Stimulated activated CD8-positive, alpha-beta memory T cell treated with anti-CD3 and anti-CD28 coated beads, Interleukin-7, amount 100 ng/mL, for 1 hour (primary cell): Measurements from ENCODE around the gene GPLD1.

ENCODE experiments used
- DNase-seq, 2 donors: peaks; one replicate each; pipeline ENCODE4 v3.0.0-alpha.2; 2020; ENCODE audit warnings: low read depth in 2 of 2

Gene GPLD1

DNA sequence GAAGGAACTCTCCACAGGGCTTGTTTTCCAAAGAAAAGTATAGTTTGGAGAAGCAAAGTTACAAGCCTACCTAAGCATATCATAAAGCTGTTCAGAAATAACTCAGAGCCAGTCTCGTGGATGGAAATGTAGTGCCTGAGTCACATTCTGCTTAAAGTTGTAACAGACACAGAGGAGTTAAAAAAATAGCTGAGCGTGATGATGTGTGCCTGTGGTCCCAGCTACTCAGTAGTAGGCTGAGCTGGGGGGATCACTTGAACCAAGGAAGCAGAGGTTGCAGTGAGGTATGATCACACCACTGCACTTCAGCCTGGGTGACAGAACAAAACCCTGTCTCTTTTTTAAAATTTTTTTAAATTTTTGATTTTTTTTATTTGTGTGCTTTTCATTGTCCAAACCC is 12.0 kb upstream of the GPLD1 start:
- DNase-seq, result no peak

DNA sequence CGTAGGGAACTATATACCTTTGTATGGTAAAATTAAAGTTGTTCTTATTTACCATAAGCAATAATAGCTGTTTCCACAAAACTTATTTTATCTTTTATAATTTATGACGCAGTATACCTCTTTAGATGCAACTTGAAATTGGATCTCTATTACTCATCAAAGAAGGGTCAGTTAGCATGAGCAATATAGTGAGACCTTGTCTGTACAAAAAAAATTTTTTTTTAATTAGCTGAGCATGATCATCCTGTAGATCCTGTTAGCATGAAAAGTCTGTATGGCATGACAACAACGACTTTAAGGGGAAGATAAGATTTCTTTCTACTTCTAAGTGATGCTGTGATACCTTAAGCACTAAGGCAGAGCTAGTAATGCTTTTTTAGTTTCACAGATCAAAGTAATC is 11.3 kb upstream of the GPLD1 start:
- no peak for DNase-seq

DNA sequence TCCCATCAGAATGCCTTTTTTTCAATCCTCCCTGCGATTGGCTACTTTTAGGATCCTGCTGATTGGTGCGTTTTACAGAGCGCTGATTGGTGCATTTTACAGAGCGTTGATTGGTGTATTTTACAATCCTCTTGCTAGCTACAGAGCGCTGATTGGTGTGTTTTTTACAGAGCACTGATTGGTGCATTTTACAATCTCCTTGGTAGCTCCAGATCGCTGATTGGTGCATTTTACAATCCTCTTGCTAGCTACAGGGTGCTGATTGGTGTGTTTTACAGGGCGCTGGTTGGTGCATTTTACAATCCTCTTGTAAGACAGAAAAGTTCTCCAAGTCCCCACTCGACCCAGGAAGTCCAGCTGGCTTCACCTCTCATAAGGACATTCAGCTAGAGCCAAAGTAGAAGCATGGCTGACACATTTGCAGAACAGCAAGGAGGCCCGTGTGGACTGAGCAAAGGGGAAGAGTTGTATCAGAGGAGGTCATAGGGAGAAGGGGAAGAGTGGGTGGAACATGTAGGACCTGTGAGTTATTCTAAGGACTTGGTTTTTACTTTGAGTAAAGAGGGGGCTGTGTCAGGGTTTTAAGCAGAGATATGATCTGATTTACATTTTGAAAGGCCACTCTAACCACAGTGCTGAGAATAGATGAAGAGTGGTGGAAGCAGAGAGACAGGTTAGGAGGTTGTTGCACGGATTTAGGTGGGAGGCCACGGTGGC is 8.0 kb upstream of the GPLD1 start:
- DNase-seq, result no peak

DNA sequence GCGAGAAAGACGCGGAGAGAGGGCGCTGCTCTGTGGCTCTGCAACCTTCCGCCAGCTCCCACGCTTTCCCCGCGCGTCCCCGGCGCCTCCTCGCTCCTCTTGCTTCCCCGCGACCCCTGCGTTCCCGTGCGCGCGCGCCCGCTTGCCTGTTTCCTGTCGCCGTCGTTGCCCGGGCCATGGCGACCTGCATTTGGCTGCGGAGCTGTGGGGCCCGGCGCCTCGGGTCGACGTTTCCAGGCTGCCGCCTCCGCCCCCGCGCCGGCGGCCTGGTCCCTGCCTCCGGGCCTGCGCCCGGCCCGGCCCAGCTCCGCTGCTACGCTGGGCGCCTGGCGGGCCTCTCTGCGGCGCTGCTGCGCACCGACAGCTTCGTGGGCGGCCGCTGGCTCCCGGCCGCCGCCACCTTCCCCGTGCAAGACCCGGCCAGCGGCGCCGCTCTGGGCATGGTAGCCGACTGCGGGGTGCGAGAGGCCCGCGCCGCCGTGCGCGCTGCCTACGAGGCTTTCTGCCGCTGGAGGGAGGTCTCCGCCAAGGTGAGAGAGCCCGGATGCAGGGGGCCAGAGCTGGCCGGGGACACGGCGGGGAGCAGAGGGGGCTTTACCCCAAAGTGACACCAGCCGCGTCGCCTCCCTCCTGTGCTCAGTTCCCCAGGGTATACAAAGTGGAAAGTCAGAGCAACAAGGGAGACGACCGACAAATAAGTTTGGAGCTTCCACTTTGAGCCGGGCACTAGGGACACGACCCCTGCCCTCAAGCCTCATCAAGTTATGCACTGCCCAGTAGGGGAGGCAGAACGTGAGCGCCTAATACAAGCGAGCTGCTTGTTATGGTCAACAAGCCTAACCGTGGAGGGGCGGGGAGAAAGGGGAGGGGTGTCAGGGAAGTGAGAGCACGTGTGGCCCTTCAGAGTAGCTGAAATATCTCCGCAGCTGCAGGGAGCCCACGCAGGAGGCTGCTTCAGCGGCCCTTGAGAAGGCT is 5.7 kb upstream of the GPLD1 start, which contains the start of gene ALDH5A1:
Gene ALDH5A1, plus strand, starts transcription at position 149 of the 975 bp plus-strand sequence. Its CDS starts 28 bp downstream, at position 177.
- DNase-seq, result peak; percentile 46 to 60

DNA sequence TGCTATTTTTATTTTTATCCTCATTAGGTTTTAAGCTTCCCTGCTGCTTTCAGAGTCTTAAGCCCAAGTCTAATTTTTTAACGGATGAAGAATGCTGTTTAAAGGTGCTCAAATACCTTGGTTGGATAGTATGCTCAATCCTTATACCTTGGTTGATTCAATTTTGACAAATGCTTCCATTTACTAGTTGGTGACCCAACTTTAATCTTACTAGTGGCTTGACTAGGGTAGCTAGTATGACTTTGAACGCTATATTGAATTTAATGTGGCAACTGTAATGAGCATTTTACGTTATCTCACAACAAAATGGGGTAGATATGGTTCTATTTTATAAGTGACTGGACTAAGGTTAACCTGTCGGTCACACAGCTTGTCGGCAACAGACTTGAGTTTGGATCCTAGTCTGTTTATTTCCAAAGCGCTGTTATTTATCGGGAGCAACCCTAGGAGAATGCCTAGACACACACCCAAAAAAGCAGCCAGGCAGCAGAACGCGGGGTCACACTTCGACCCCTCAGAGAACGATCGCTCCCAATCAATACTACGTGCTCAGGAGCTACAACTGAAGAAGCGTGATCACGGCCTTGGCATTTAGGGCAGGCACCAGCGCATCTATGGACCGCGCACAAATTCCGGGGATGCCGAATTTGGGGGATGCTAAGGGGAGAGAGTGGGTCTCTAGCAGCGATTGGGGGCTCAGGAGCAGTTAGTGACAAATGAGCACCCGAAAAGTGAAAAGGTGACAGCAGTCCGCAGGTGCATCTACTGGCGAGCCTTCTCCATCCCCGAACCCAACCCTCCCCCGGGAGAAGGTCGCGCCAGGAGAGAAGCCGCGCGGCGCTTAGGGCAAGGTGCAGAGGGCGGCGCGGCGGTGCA is 4.8 kb upstream of the GPLD1 start:
- DNase-seq, result no peak

DNA sequence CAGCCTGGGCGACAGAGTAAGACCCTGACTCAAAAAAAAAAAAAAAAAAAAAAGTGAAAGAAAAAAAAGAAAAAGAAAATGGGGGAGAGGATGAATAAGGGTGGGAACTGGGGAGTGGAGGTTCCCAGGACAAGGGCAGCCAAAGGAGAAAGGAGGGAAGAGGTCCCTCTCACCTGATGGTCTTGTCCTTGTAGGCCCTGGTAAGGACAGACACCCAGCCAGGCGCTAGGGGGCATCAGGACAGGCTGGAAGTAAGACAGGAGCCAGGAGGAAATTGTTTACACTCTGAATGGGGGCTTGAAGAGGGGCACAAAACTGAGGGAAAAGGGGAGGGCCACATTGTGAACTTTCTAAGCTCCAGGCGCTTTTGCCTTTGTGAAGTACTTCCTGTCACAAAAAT is 3.1 kb upstream of the GPLD1 start:
- DNase-seq, result no peak

DNA sequence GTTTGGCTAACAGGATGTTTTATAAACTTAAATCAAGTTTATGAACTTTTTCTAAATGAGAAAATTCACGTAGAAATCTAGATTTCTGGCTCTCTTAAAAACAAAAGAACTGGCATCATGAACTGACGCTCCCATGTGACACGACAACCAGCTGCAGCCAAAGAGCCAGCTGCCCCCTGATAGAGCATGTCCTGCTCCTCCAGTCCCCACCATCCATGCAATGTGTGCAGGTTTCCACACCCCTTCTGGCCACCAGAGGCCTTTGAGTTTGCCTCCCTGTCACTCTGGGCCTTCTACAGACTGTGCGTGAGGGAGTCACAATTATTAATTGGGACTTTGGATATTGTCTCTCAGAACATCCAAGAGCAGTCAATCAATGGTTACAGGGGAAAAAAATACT is 1.6 kb upstream of the GPLD1 start:
- DNase-seq, result no peak

DNA sequence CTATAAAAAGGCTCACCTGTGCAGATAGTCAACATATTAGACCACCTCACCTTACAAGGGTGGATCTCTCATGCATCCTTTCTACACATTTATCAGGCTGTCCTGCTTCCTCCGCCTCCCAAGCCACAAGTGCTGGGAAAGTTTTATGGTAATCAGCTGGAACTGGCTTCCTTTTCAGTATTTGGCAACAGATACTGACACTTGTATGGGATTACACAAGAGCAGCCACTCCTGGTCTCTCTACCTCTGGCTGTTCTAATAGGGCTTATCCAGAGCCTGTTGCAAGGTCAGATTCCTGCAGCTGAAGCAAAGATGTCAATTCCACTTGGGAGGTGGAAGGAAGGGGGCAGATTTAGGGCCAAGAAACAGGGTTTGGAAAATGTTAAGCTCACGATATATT is 503 bp upstream of the GPLD1 start:
- DNase-seq, result no peak

DNA sequence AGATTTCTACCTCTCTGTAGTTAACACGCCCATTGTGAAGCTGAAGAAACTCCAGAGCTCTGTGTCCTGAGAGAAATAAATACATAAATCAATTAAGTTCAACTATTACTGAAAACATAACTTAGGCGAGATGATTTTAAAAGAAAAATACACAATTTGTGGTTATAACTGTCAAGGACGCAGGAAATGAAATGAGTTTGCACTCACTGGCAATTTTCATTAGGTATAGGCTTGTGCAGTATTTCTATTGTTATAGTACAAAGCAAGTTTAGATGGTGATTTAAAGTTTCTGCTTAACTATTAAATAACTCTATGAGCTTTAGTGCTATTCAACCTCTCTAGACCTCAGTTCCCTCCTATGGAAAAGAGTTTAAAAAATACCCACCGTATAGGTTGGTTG is 3.3 kb downstream of the GPLD1 start:
- no peak for DNase-seq

DNA sequence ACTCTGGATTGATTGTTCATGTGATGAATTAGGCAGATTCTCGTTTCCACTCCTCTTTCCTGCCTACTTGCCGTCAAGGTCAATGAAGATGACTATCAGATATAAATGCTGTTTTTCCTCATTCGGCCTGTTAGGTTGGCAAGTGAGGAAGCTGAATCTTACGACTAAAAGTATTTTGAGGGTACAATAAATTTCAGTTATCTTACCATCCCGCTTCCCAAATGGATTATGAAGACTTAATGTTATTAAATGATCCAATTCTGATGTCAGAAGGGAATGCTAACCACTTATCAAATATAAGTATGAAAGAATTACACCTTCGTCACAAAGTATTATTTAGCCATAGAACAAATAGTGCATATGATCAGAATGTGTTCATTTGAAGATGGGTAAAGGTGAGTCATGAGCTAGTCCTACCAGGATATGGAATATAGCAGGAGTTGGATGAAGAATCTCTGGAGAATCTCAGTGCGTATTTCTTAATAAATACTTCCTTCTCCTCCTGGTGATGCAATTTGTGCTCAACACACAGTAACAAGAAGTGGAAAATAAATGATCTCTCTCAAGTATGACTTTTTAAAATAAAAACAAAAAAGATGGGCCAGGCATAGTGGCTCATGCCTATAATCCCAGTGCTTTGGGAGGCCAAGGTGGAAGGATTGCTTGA is 4.6 kb downstream of the GPLD1 start:
- DNase-seq, result no peak

DNA sequence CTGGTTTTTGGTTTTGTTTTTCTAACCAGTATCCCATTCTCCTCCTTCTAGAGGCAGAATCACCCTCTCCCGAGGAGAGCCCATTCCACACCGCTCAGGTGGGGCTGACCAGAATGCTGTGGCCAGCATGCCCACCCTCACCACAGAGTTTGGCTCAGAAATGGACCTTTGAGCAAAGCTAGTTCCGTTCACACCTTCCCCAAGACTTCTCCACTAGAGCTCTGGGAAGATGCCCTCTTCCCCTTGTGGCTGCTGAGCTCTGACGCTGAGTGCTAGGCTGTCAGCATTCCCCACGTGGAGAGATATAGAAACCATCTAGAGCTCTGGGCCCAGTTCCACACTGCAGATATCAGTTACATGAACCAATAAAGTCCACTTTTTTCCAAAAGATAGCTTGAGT is 7.9 kb downstream of the GPLD1 start:
- no peak for DNase-seq

DNA sequence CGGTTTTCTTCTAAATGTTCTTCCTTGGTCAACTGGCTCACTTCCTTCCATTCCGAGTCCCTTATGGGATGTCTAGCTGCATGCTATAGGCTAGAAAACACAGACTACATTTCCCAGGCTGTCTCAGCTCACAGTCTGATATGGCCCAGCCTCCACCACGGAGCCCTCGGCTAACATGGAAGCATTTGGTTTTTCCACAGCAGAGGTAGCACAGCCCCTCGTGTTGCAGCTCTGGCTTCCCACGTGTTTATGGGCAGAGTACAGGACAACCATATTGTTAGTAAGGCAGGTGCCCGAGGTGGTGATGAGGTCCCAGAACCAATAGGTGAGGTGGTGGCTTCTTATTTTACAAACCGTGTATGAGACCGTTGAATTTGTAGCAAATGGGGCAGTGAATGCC is 8.7 kb downstream of the GPLD1 start:
- no peak for DNase-seq

DNA sequence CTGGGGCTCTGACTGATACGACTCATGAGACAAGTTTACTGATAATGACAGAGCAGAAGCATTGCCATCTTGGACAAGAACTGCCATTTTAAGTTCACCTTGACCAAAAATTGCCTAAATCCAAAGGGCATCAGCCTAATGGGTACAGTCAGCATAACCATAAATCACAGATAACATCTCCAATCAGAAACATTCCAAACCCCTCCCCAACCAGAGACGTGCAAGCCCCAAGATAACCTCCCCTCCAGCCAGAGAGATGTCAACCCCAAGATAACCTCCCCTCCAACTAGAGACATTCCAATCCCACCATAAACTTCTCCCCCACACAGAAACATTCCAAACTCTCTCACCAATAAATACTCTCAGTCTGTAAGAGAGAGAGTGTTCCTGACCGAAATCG is 10.5 kb downstream of the GPLD1 start:
- no peak for DNase-seq

DNA sequence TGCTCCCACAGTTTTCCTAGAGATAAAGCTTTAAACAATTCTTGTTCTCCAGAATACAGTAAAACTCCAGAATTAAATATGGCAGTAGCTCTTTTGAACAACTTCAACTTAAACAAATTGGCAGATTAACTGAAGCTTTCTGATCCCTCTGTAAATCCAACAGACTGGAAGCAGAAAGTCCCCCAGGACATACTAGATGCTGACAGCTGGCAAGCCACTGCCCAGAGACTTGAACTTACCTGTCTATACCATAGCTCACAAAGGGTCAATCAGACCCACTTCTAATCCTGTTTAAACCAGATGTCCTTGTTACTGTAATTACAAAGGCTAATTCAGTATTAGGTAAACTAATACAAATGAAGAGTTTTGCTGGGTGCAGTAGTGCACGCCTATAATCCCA is 12.3 kb downstream of the GPLD1 start:
- DNase-seq, result no peak

DNA sequence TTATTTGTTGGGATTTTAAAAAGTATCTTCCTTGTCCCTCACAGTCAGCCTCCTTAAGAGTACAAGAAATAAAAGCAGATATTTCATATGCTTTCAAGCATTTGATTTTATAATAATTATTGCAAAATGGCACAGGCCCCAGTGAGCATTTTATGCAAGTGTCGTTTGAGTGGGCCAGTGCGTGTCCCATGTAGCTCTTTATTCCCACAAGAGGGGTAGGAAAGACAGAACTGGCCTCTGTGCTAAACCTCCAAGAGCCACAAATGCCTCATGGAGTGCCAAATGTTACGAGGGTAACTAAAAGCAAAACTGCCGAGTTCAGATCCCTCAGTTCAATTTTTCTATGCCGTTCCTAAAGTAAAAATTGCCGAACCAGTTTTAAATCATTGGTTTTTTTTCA is 12.7 kb downstream of the GPLD1 start:
- DNase-seq, result no peak

DNA sequence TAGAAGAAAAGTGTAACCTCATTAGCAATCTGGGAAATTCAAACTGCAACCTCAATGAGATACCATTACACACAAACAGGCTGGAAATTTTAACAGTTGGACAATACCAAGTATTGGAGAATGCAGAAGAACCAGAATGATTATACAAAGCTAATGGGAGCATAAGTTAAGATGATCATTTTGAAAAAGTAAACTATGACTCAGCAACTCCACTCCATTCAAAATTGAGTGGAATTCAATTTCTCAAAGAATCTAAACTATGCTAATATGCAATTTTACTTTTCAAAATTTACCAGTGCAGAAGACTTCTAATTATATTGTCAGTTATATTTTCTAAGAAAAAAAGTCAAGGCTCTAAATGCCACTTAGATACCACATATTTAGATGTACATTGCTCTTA is 17.2 kb downstream of the GPLD1 start:
- no peak for DNase-seq

DNA sequence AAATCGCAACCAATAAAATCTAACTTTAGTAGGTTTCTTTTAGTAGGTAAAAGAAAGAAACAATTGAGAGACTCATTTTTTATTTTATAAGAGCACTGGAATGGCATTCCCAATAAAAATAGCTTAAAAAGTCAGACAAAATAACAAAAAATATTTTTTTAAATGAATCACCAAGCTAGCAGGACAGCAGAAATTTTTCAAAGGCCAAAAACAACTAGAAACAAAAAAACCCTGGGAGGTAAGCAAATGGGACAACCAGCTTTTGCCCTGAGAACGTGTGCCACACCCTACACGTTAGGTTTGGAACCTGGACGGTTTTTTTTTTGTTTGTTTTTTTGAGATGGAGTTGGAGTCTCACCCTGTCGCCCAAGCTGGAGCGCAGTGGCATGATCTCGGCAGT is 19.6 kb downstream of the GPLD1 start:
- no peak for DNase-seq

DNA sequence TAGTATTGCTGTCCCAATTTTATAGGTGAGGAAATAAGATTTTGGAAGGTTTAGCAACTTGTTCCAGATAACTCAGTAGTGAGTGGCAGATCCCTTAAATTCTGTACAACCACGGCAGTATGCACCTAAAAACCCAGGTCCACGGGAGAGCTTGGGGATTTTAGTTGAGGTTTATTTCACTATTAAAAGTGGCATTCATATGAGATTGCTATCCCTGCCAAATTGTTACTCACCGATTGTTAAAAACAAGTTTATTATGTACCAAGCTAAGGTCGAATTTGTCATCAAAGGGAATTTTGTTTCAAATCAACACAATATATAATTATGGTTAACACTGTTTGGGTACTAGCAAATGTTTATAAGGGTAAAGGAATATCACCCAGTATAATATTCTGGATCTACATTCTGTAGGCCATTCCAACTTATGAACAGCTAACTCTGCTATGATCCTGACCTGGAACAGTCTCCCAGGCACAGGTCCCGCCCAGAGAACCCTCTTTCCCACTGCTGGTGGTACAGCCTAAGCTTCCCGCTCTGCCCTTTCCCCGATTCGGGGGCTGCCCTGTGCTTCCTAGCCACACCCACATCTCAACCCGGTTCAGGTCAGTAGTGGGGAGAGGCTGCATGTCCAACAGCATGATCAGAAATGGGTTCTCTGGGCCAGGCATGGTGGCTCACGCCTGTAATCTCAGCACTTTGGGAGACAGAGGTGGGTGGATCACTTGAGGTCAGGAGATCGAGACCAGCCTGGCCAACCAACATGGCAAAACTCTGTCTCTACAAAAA is 24.9 kb downstream of the GPLD1 start:
- DNase-seq, result no peak

DNA sequence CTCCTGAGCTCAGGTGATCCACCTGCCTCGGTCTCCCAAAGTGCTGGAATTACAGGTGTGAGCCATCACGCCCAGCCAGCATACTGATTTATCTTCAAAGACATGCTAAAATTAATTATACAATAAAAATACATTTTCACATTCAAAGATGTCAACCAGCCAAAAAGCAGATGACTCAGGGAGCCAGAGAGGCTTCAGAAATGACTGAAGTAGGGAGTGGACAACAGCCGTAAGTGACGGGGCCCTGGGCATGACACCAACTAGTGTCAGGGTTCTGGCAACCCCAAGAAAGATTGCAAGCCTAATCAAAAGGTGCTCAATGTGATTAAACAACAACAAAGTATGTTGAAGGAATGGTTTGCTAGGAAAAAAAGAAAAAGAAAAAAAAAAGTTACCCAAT is 28.4 kb downstream of the GPLD1 start:
- no peak for DNase-seq

DNA sequence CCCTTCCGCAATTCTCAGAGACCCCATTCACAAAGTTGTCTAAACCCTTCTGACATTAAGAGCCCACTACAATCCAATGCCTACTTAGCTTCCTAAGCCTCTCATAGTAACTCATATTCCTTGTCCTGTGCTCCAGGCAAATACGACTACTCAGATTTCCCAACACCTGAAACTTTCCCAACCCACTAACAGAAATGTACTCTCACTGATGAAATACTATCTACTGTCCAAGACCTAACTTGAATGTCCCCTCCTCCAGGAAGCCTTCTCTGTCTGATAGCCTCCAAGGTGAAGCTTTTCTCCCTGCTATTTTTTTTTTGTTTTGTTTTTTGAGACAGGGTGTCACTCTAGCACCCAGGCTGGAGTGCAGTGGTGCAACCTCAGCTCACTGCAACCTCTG is 30.4 kb downstream of the GPLD1 start:
- no peak for DNase-seq

DNA sequence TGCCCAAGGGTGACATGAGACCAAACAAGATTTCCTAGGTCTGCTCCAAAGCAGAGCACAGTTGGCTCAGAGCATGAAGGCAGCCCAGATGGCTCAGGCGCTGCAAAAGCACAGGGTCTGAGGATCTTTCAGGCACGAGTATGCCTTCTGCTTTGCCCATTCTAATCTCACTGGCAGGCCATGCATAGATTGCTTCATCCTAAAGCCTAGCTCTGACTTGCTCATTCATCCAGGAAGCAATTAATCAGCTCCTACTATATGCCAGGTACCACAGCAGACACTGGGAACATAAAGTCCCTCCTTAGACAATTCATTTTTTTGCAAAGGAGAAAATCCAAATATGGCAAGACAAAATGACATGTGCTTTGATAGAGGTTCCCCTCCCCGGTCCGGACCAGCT is 31.2 kb downstream of the GPLD1 start:
- no peak for DNase-seq
